AG09319 (cell line): ENCODE measurements around the gene MIER3.

ENCODE experiments used
- DNase-seq: peaks from one replicate; pipeline ENCODE4 v3.0.0-alpha.2; 2010; ENCODE audit warnings: low read depth; ENCODE audit errors: extremely low read depth
- TF ChIP-seq, protein P1 (sequence below): IDR thresholded peaks from 2 replicates; pipeline ENCODE4 v1.5.1; 2011; ENCODE audit warnings: low read depth, mild to moderate bottlenecking, inconsistent platforms, low read length, moderate library complexity

Gene MIER3

GRCh38 chr5:56913766-56914165 is 38.2 kb downstream of the MIER3 start:
- TF ChIP-seq, protein P1, sequence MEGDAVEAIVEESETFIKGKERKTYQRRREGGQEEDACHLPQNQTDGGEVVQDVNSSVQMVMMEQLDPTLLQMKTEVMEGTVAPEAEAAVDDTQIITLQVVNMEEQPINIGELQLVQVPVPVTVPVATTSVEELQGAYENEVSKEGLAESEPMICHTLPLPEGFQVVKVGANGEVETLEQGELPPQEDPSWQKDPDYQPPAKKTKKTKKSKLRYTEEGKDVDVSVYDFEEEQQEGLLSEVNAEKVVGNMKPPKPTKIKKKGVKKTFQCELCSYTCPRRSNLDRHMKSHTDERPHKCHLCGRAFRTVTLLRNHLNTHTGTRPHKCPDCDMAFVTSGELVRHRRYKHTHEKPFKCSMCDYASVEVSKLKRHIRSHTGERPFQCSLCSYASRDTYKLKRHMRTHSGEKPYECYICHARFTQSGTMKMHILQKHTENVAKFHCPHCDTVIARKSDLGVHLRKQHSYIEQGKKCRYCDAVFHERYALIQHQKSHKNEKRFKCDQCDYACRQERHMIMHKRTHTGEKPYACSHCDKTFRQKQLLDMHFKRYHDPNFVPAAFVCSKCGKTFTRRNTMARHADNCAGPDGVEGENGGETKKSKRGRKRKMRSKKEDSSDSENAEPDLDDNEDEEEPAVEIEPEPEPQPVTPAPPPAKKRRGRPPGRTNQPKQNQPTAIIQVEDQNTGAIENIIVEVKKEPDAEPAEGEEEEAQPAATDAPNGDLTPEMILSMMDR: no peak

DNA sequence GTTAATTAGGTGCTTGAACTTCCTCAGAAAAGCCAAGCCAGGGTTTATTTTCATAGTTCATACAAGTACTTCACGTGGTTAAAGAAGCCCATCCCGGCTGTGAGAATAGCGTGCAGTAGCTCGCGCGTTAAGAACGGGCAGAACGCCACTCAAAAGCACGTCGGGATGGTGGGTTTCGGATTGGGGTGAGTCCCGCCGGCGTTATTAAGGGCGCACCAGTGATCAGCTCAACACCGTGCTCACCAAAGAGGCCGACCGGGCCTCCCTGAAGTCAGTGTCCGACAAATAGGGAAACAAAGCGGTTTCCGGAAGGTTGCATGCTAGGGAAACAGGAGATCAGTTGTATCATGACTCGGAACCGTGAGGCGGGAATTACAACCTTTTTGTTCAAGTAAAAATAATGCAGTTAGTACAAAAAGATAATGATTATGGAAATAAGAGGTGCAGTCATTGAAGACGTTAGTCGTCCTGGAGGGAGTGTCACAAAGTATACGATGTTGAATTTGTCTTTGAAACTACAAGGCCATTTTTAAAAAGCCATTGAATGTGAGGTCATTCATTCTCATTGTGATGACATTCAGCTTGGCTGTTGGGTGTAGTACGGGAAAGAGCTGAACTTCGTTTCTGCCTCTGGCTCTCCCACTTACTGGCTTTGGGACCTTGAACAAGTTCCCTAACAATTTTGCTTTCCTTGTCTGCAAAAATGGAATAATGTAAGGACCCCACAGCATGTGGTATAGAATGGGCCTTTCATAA is 41.5 kb downstream of the MIER3 start:
- TF ChIP-seq, protein P1: no peak
- DNase-seq: no peak

More at GRCh38 chr5:56913766-56914165, 38.2 kb downstream of the MIER3 start:
- no peak for DNase-seq

GRCh38 chr5:56909294-56910209 is 42.4 kb downstream of the MIER3 start, which contains the start of gene SETD9:
TSS of gene SETD9 (plus strand) at chr5:56909596. CDS start at chr5:56909646, 50 bp downstream.
- DNase-seq: peak; percentile 94
- TF ChIP-seq, protein P1: no peak

GRCh38 chr5:56908942-56909293 is 43.0 kb downstream of the MIER3 start:
- DNase-seq: no peak
- TF ChIP-seq, protein P1: no peak

- TF ChIP-seq, protein P1: peak; percentile 61
- DNase-seq: no peak
These were observed 50.9 kb downstream of the MIER3 start for GRCh38 chr5:56900858-56901578.

- no peak for DNase-seq
- TF ChIP-seq, protein P1: no peak
These were observed 51.5 kb downstream of the MIER3 start for GRCh38 chr5:56900395-56900794.
